Ovary (tissue), 9 donors: ENCODE data around the gene PTPRK. TPM values are rescaled to one million over a fixed set of nuclear protein-coding genes. Genes with fewer than 3 reads are reported as not detected.

Source experiments
- DNase-seq, 5 donors: peaks; one replicate each; pipeline ENCODE4 v3.0.0-alpha.2; 2019 to 2020
- H3K27ac ChIP-seq, 2 donors: fragments of 200-600 bp; one replicate each; pipeline versions ENCODE4 v1.5.1 to v1.8.0; 2019 to 2022
- H3K27me3 ChIP-seq: fragments of 200-600 bp; one replicate; pipeline ENCODE4 v1.8.0; 2022
- H3K36me3 ChIP-seq: fragments of 200-600 bp; sonication (generic); one replicate; pipeline ENCODE4 v1.5.1; 2019
- H3K4me1 ChIP-seq: one replicate; pipeline ENCODE4 v1.8.1; 2013; ENCODE audit warnings: mild to moderate bottlenecking, moderate library complexity; ENCODE audit not compliant: insufficient read depth
- H3K4me3 ChIP-seq: fragments of 200-600 bp; sonication (generic); one replicate; pipeline ENCODE4 v1.5.1; 2017
- H3K9me3 ChIP-seq, 2 donors: fragments of 200-600 bp in 1 of 2; sonication (generic) in 1 of 2; one replicate each; pipeline versions ENCODE4 v1.5.1 to v1.8.1; 2013 to 2019; ENCODE audit warnings: mild to moderate bottlenecking in 1 of 2, moderate library complexity in 1 of 2
- CTCF ChIP-seq, 3 donors: fragments of 450-650 bp in 2 of 3; fragments of 200-600 bp in 1 of 3; IDR thresholded peaks; one replicate each; pipeline versions ENCODE4 v1.5.1 to v1.8.0; 2016 to 2022; ENCODE audit warnings: antibody characterized with exemption in 3 of 3, mild to moderate bottlenecking in 1 of 3
- EP300 ChIP-seq: sonication (generic); formaldehyde crosslinking; IDR thresholded peaks from one replicate; pipeline ENCODE4 v1.6.1; 2017; ENCODE audit warnings: antibody characterized with exemption
- POLR2A ChIP-seq: fragments of 450-650 bp; IDR thresholded peaks from one replicate; pipeline ENCODE4 v1.6.1; 2017; ENCODE audit warnings: antibody characterized with exemption, mild to moderate bottlenecking, moderate library complexity
- WGBS, 3 donors: extraction: QIAGEN DNeasy Blood & Tissue Kit in 1 of 3; methylation state at CpG; one replicate each; pipeline versions ENCODE4 v1.1.5 to v1.1.7; 2013 to 2017; 5-methylcytosine and 5-hydroxymethylcytosine counted together
- intact Hi-C, 4 donors: fragments of 100-400 bp; cut with DNase I; formaldehyde crosslinking; loops; one replicate each; pipeline versions ENCODE4 v1.11.0 to v1.15.1; 2022 to 2023
- polyA plus RNA-seq, 2 donors: library from polyadenylated mRNA; stranded (reverse); fragments of 200-250 nt in 1 of 2; fragments of 350-450 nt in 1 of 2; fragmentation: Illumina TruSeq in 1 of 2; extraction: RNeasy Lipid Tissue Mini Kit (QIAGEN cat#74804) in 1 of 2; gene quantifications; one replicate each; pipeline ENCODE4 v1.2.3, GENCODE V29; 2013 to 2014
- total RNA-seq, 7 donors: library from RNA; depleted of rRNA in 2 of 7; stranded (reverse); fragments of >200 nt in 2 of 7; fragmentation: NEBNext Ultra II Directional in 3 of 7; extraction: Animal tissue kit (Norgen Biotek cat#: 25700) in 3 of 7; gene quantifications; one replicate each; pipeline versions ENCODE4 v1.1.0 to v1.2.4, GENCODE V29; 2016 to 2023
- donor health status: DM: no; HTN: no; CAD: no; lungs with moderate emphysema.
- donor health status: DM: no; HTN: no; CAD: no.
- donor health status: Bipolar disorder and iron deficiency.
- donor health status: DM: yes; HTN: yes; CAD: no.
- donor health status: DM: no; HTN: no; CAD: no.
- donor health status: DM: yes; HTN: yes; CAD: no.

PTPRK gene
- total and polyA plus RNA-seq, 9 donors = 24.0 to 50.7 (median 44.1) TPM

GRCh38 chr6:128278836-128279235 lies 241.6 kb downstream of the PTPRK start:
- Histone ChIP-seq H3K4me1 (peaks cover 1% of the 10 kb centered on the region), H3K27ac (no peak overlapping the region), H3K36me3 (no peaks in the 10 kb centered on the region), H3K4me3 (no peak overlapping the region), H3K27me3 (no peaks in the 10 kb centered on the region), H3K9me3 (no peaks in the 10 kb centered on the region)
- no peak for TF ChIP-seq EP300
- no peak for TF ChIP-seq POLR2A
- no peak for TF ChIP-seq CTCF (IDR thresholded peaks at IDR 0.05)
- intact Hi-C loops = no loop called here
- 65 to 67% (median 65%) methylated on average over 1 of the region's 1 CpG for WGBS, 3 donors
- DNase-seq = no peak

GRCh38 chr6:128277379-128277778 lies 243.0 kb downstream of the PTPRK start:
- TF ChIP-seq EP300 (no peak), POLR2A (no peak), CTCF (IDR thresholded peaks at IDR 0.05) (no peak)
- Histone ChIP-seq H3K4me3 (no peak overlapping the region), H3K27me3 (no peaks in the 10 kb centered on the region), H3K9me3 (no peaks in the 10 kb centered on the region), H3K4me1 (peaks cover 1% of the 10 kb centered on the region), H3K27ac (no peak overlapping the region), H3K36me3 (no peaks in the 10 kb centered on the region)
- DNase-seq = no peak
- intact Hi-C loops = no loop called here
- 92 to 95% (median 94%) methylated on average over 3 of the region's 3 CpGs for WGBS, 3 donors

DNA sequence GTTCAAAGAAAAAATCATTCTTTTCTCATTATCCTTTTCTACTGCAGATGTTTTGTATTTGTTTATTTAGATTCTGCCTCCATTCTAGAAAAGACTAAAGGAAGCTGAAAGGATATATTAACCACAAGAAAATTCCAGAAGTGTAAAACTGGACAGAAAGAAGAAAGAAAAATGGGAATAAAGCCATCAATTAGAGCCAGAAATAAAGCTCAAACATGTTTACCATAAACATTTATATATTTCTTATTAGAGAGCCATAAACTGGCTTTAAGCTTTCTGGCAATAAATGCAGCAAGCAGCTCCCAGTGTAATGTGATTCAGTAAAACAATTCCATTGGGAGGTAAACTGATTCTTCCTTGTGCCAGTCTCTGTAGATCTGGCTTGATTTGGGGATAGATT lies 244.1 kb downstream of the PTPRK start:
- H3K27me3 ChIP-seq = no peaks in the 10 kb centered on the region
- no peak for TF ChIP-seq CTCF (IDR thresholded peaks at IDR 0.05)
- no peak for TF ChIP-seq POLR2A
- TF ChIP-seq EP300 = no peak
- H3K27ac ChIP-seq = no peak overlapping the region
- peaks cover 1% of the 10 kb centered on the region for H3K4me1 ChIP-seq
- intact Hi-C loops = no loop called here
- H3K36me3 ChIP-seq = no peaks in the 10 kb centered on the region
- H3K9me3 ChIP-seq = no peaks in the 10 kb centered on the region
- no peak for DNase-seq
- H3K4me3 ChIP-seq = no peak overlapping the region

- intact Hi-C loops = no loop called here
- TF ChIP-seq CTCF (IDR thresholded peaks at IDR 0.05) (no peak), POLR2A (no peak), EP300 (no peak)
- Histone ChIP-seq H3K4me3 (no peak overlapping the region), H3K27me3 (no peaks in the 10 kb centered on the region), H3K27ac (no peak overlapping the region), H3K36me3 (no peaks in the 10 kb centered on the region), H3K9me3 (no peaks in the 10 kb centered on the region), H3K4me1 (peaks cover 1% of the 10 kb centered on the region)
- DNase-seq = no peak
These were observed 244.7 kb downstream of the PTPRK start for GRCh38 chr6:128275681-128276080.

DNA sequence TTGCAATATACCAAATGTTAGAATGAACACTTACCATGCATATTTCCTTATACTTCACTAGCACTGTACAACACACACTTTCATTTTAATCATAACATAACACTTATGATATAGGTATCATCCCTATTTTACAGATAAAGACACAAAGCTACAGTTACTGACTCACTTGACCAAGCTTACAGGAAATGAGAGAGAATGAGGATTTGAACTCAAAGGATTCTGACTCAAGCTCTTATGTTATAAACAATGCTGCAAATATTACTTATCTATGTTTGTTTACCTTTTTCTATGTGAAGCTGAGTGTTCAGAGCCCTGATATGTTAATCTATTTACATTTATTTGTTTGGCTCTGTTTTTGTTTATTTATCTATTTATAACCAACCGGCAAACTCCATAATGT lies 245.4 kb downstream of the PTPRK start:
- intact Hi-C loops = no loop called here
- 57 to 83% (median 70%) methylated on average over 1 of the region's 1 CpG for WGBS, 3 donors

More for the DNA sequence above, 245.4 kb downstream of the PTPRK start:
- no peak overlapping the region for H3K27ac ChIP-seq
- no peak for DNase-seq
- no peaks in the 10 kb centered on the region for H3K9me3 ChIP-seq
- peaks cover under 1% of the 10 kb centered on the region for H3K4me1 ChIP-seq
- no peaks in the 10 kb centered on the region for H3K27me3 ChIP-seq
- TF ChIP-seq EP300 (no peak), POLR2A (no peak), CTCF (IDR thresholded peaks at IDR 0.05) (no peak)
- H3K36me3 ChIP-seq = no peaks in the 10 kb centered on the region
- no peak overlapping the region for H3K4me3 ChIP-seq
